Measurements from ENCODE around the gene APOA4. TPM values are rescaled to one million over a fixed set of nuclear protein-coding genes. Genes with fewer than 3 reads are reported as not detected.

APOA4 gene
- total RNA-seq, 2 donors from 2014 or later = not detected

DNA sequence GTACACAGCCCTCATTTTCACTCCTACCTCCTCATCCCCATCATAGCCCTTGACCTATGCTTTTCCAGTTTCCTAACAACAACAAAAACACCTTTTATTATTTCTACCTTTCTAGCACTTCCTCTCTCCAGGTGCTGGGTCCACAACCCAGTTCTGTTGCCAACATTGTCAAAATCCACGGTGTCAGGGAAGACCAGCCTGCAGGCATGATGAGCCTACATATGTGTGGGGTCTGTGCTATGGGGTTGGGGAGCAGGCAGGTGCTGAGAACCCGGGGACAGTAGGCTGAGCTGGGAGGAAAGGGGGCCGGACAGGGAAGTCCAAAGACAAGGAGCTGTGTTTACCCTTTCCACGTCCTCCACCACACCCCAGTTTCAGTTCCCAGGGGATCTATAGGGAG is 34.6 kb downstream of the APOA4 start:
- TF ChIP-seq, protein P1, sequence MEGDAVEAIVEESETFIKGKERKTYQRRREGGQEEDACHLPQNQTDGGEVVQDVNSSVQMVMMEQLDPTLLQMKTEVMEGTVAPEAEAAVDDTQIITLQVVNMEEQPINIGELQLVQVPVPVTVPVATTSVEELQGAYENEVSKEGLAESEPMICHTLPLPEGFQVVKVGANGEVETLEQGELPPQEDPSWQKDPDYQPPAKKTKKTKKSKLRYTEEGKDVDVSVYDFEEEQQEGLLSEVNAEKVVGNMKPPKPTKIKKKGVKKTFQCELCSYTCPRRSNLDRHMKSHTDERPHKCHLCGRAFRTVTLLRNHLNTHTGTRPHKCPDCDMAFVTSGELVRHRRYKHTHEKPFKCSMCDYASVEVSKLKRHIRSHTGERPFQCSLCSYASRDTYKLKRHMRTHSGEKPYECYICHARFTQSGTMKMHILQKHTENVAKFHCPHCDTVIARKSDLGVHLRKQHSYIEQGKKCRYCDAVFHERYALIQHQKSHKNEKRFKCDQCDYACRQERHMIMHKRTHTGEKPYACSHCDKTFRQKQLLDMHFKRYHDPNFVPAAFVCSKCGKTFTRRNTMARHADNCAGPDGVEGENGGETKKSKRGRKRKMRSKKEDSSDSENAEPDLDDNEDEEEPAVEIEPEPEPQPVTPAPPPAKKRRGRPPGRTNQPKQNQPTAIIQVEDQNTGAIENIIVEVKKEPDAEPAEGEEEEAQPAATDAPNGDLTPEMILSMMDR (IDR thresholded peaks at IDR 0.05) = no peak

DNA sequence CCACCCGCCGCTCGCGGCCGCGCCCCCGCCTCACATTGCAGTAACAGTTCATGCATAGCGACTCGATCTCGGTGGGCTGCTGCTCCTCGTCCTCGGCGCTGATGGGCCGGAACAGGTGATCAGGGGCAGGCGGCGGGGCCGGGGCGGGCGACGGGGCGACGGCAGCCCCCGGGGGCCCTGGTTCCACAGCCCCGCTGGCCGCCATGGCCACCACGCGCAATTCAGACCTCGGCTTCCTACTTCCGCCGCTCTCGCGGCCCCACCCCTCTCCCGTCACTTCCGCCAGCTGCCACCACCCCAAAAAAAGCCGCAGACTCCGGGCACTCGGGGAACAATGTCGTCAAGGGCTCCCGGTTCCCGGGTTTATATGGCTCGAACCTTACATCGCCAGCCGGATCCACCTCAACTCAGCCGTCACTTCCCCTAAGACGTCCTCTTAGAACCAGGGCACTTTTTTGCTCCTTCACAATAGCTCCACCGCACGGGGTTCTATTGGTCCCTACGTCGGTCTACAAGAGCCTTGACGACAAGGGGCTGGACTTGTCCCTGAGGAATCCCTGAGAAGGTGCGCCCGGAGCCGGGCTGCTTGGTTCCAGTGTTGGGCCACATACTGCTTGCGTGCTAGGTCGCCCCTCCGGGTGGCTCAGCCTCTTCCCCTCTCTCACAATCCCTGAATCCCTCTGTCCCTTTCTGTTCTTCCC is 35.2 kb downstream of the APOA4 start, which contains the start of gene ZPR1:
TSS of gene ZPR1 (minus strand) at position 238 of the 701 bp plus-strand sequence. CDS start at position 205, 33 bp downstream.
- Histone ChIP-seq H3K4me3 (peak within 1 kb of the TSS; percentile 87), H3K9ac (ENCODE audit: low read depth in 2 of 2, low read length in 2 of 2) (peak within 1 kb of the TSS; percentile 79), H3K4me1 (peaks cover 6% of the 10 kb centered on the region), H3K27me3 (no peaks in the 10 kb centered on the region), H3K9me3 (no peaks in the 10 kb centered on the region), H3K36me3 (peaks cover 7% of the 10 kb centered on the region), H3K27ac (peak within 1 kb of the TSS; percentile 53)
- peak; percentile 91 for DNase-seq
- intact Hi-C loops (cut with DNase I) = no loop called here
- TF ChIP-seq, protein P1 (IDR thresholded peaks at IDR 0.05) = no peak

More for the DNA sequence above, 34.6 kb downstream of the APOA4 start:
- H3K4me1 ChIP-seq = peaks cover 6% of the 10 kb centered on the region
- no peaks in the 10 kb centered on the region for H3K27me3 ChIP-seq
- intact Hi-C loops (cut with DNase I) = no loop called here
- H3K27ac ChIP-seq = peak overlapping the region; percentile 53
- peak overlapping the region; percentile 87 for H3K4me3 ChIP-seq
- no peak for DNase-seq
- H3K9me3 ChIP-seq = no peaks in the 10 kb centered on the region
- peak overlapping the region; percentile 66 to 79 for H3K9ac ChIP-seq (ENCODE audit: low read depth in 2 of 2, low read length in 2 of 2)
- peaks cover 7% of the 10 kb centered on the region for H3K36me3 ChIP-seq

GRCh38 chr11:116787436-116787785 is 35.7 kb downstream of the APOA4 start:
- peak overlapping the region; percentile 87 for H3K4me3 ChIP-seq
- peak overlapping the region; percentile 79 for H3K9ac ChIP-seq (ENCODE audit: low read depth in 2 of 2, low read length in 2 of 2)
- peak overlapping the region; percentile 53 for H3K27ac ChIP-seq
- H3K27me3 ChIP-seq = no peaks in the 10 kb centered on the region
- peaks cover 7% of the 10 kb centered on the region for H3K36me3 ChIP-seq
- peaks cover 6% of the 10 kb centered on the region for H3K4me1 ChIP-seq
- no peaks in the 10 kb centered on the region for H3K9me3 ChIP-seq
- intact Hi-C loops (cut with DNase I) = no loop called here
- TF ChIP-seq, protein P1 (IDR thresholded peaks at IDR 0.05) = no peak
- DNase-seq = no peak

DNA sequence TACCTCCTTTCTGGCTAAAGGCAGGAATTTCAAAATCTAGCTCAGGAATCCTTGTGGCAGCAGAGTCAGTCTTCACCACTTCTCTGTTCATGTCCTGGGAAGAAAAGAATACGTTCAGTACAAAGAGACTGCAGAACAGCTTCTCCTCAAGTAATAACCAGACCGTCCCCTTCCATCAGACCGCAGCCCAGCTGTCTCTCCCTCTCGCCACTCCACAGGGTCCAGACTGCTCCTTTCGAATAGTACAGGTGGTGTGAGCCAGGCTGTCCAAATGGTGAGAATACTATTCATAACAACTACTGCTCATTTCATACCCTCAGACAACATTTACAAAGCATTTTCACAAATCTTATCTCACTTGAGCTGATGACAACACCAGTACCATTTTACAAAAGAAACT is 36.1 kb downstream of the APOA4 start:
- Histone ChIP-seq H3K9me3 (no peaks in the 10 kb centered on the region), H3K4me3 (peak overlapping the region; percentile 87), H3K27me3 (no peaks in the 10 kb centered on the region), H3K4me1 (peaks cover 6% of the 10 kb centered on the region), H3K36me3 (peaks cover 7% of the 10 kb centered on the region), H3K27ac (no peak overlapping the region), H3K9ac (ENCODE audit: low read depth in 2 of 2, low read length in 2 of 2) (peak overlapping the region; percentile 79)
- no peak for DNase-seq
- intact Hi-C loops (cut with DNase I) = no loop called here
- TF ChIP-seq, protein P1 (IDR thresholded peaks at IDR 0.05) = no peak

DNA sequence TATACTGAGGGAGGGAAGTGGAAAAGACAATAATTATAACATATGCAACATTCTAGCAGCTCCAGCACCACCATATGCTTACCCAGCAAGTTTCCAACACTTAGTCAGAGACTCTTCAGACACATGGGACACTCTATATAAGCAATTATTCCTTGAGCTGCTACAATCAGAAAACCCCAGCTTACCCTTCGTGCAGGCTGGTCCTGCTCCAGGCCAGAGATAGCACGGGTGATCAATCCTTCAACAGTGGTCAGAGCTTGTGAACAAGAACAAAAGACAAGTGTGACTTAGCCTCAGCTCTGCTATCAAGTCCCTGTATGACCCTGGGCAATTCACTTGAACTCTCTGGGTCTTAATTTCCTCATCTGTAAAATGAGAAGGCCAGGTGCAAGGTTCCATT is 36.8 kb downstream of the APOA4 start:
- H3K4me1 ChIP-seq = peaks cover 6% of the 10 kb centered on the region
- intact Hi-C loops (cut with DNase I) = no loop called here
- H3K9ac ChIP-seq (ENCODE audit: low read depth in 2 of 2, low read length in 2 of 2) = no peak overlapping the region

More for the DNA sequence above, 36.8 kb downstream of the APOA4 start:
- DNase-seq = no peak
- no peaks in the 10 kb centered on the region for H3K9me3 ChIP-seq
- peaks cover 7% of the 10 kb centered on the region for H3K36me3 ChIP-seq
- no peaks in the 10 kb centered on the region for H3K27me3 ChIP-seq
- H3K27ac ChIP-seq = no peak overlapping the region
- H3K4me3 ChIP-seq = no peak overlapping the region
- TF ChIP-seq, protein P1 (IDR thresholded peaks at IDR 0.05) = no peak

Data from colonic mucosa (tissue), 4 donors.